Spleen (tissue), 11 donors: ENCODE results near the gene ITIH6. TPM values are rescaled to one million over a fixed set of nuclear protein-coding genes. Genes with fewer than 3 reads are reported as not detected.

Experiments
- DNase-seq: peaks from one replicate; pipeline ENCODE4 v3.0.0-alpha.2; 2020
- H3K27ac ChIP-seq, 8 donors: fragments of 200-600 bp; sonication (generic) in 7 of 8; 1 replicate in 4 of 8; 2 replicates in 4 of 8; pipeline versions ENCODE4 v1.5.0 to v1.8.0; 2016 to 2021; ENCODE audit warnings: inconsistent platforms in 4 of 8, mild to moderate bottlenecking in 4 of 8, moderate library complexity in 1 of 8
- H3K27me3 ChIP-seq, 7 donors: fragments of 200-600 bp; sonication (generic) in 6 of 7; replicated peaks in 1 of 7; 1 replicate in 4 of 7; 2 replicates in 3 of 7; pipeline versions ENCODE4 v1.5.0 to v1.8.0; 2016 to 2021; ENCODE audit warnings: inconsistent platforms in 3 of 7, mild to moderate bottlenecking in 1 of 7
- H3K36me3 ChIP-seq, 6 donors: fragments of 200-600 bp; sonication (generic) in 5 of 6; 1 replicate in 4 of 6; 2 replicates in 2 of 6; pipeline versions ENCODE4 v1.5.0 to v1.8.0; 2016 to 2021; ENCODE audit warnings: inconsistent platforms in 2 of 6
- H3K4me1 ChIP-seq, 6 donors: fragments of 200-600 bp; sonication (generic) in 5 of 6; 1 replicate in 3 of 6; 2 replicates in 3 of 6; pipeline versions ENCODE4 v1.5.0 to v1.8.0; 2016 to 2021; ENCODE audit warnings: inconsistent platforms in 3 of 6
- H3K4me3 ChIP-seq, 8 donors: fragments of 200-600 bp; sonication (generic) in 7 of 8; 1 replicate in 4 of 8; 2 replicates in 4 of 8; pipeline versions ENCODE4 v1.5.0 to v1.8.0; 2016 to 2021; ENCODE audit warnings: inconsistent platforms in 4 of 8, mild to moderate bottlenecking in 4 of 8, moderate library complexity in 2 of 8
- H3K9me3 ChIP-seq, 8 donors: fragments of 200-600 bp; sonication (generic) in 7 of 8; 1 replicate in 4 of 8; 2 replicates in 4 of 8; pipeline versions ENCODE4 v1.5.0 to v1.8.0; 2016 to 2021; ENCODE audit warnings: inconsistent platforms in 4 of 8
- POLR2A ChIP-seq, 3 donors: fragments of 450-650 bp; IDR thresholded peaks; one replicate each; pipeline ENCODE4 v1.5.1; 2017; ENCODE audit warnings: antibody characterized with exemption in 3 of 3, mild to moderate bottlenecking in 1 of 3
- POLR2AphosphoS5 ChIP-seq, 3 donors: sonication (generic); formaldehyde crosslinking; IDR thresholded peaks; one replicate each; pipeline ENCODE4 v1.5.1; 2017; ENCODE audit warnings: antibody characterized with exemption in 3 of 3
- WGBS, 5 donors: extraction: QIAGEN DNeasy Blood & Tissue Kit in 3 of 5; methylation state at CpG; one replicate each; pipeline versions ENCODE4 v1.1.5 to v1.1.7; 2013 to 2018; 5-methylcytosine and 5-hydroxymethylcytosine counted together
- intact Hi-C: fragments of 100-400 bp; cut with DNase I; formaldehyde crosslinking; loops from one replicate; pipeline ENCODE4 v1.15.0; 2023; ENCODE audit warnings: low total_unique reads
- polyA plus RNA-seq, 3 donors: library from polyadenylated mRNA; stranded (reverse); fragments of 200-250 nt; gene quantifications; one replicate each; pipeline ENCODE4 v1.2.1, GENCODE V29; 2013
- total RNA-seq, 7 donors: library from RNA; depleted of rRNA in 3 of 7; stranded (reverse); fragments of >200 nt in 3 of 7; fragmentation: NEBNext Ultra II Directional in 4 of 7; extraction: Animal tissue kit (Norgen Biotek cat#: 25700) in 4 of 7; gene quantifications; one replicate each; pipeline versions ENCODE4 v1.1.0 to v1.2.1, GENCODE V29; 2016 to 2021
- TF ChIP-seq, protein P1 (sequence below), 11 experiments: fragments of 200-600 bp in 7 of 11; fragments of 450-650 bp in 4 of 11; sonication (generic) in 4 of 11; IDR thresholded peaks in 8 of 11; conservative IDR thresholded peaks in 3 of 11; 1 replicate in 7 of 11; 2 replicates in 4 of 11; pipeline versions ENCODE4 v1.4.0 to v1.8.0; 2016 to 2021; ENCODE audit warnings: antibody characterized with exemption in 11 of 11, inconsistent platforms in 4 of 11, mild to moderate bottlenecking in 1 of 11
- donor health status: healthy with polysubstance abuse.
- donor health status: DM: no; HTN: no; CAD: no; lungs with moderate emphysema.
- donor health status: DM: no; HTN: no; CAD: no.
- donor health status: Bipolar disorder and iron deficiency.
- donor health status: healthy.
- donor health status: DM: no; HTN: no; CAD: no.
- donor health status: DM: yes; HTN: yes; CAD: no.

Gene ITIH6
- total and polyA plus RNA-seq, 10 donors = not detected

DNA sequence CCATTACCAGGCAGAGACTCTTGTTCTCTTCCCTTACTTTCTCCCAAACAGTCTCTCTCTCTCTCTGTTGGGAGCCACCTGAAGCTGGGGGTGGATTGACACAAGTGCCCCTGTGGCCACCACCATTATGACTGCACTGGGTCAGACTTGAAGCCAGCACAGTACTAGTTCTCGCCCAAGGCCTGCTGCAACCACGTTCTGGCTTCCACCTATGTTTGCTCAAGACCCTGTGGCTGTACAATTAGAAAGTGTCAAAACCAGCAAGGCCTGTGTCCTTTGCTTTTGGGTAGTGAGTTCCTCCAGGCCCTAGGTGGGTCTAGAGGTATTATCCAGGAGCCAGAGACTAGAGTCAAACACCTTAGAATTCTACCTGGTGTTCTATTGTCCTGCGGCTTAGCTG is 40.5 kb upstream of the ITIH6 start:
- H3K9me3 ChIP-seq = no peaks in the 10 kb centered on the region
- H3K27ac ChIP-seq = no peak overlapping the region
- no peak overlapping the region for H3K4me3 ChIP-seq
- no peaks in the 10 kb centered on the region for H3K36me3 ChIP-seq
- intact Hi-C loops = no loop called here
- no peaks in the 10 kb centered on the region for H3K4me1 ChIP-seq
- H3K27me3 ChIP-seq = peaks cover 0 to 34% (median 0%) of the 10 kb centered on the region in 7 donors
- WGBS, 5 donors = 54 to 97% (median 88%) methylated on average over 2 to 3 of the region's 3 CpGs
- no peak for TF ChIP-seq POLR2A (IDR thresholded peaks at IDR 0.05)
- TF ChIP-seq, protein P1, sequence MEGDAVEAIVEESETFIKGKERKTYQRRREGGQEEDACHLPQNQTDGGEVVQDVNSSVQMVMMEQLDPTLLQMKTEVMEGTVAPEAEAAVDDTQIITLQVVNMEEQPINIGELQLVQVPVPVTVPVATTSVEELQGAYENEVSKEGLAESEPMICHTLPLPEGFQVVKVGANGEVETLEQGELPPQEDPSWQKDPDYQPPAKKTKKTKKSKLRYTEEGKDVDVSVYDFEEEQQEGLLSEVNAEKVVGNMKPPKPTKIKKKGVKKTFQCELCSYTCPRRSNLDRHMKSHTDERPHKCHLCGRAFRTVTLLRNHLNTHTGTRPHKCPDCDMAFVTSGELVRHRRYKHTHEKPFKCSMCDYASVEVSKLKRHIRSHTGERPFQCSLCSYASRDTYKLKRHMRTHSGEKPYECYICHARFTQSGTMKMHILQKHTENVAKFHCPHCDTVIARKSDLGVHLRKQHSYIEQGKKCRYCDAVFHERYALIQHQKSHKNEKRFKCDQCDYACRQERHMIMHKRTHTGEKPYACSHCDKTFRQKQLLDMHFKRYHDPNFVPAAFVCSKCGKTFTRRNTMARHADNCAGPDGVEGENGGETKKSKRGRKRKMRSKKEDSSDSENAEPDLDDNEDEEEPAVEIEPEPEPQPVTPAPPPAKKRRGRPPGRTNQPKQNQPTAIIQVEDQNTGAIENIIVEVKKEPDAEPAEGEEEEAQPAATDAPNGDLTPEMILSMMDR (IDR thresholded peaks at IDR 0.05 in 8 of 11, conservative IDR thresholded peaks at IDR 0.05 in 3 of 11) = no peak
- no peak for TF ChIP-seq POLR2AphosphoS5 (IDR thresholded peaks at IDR 0.05)
- no peak for DNase-seq

DNA sequence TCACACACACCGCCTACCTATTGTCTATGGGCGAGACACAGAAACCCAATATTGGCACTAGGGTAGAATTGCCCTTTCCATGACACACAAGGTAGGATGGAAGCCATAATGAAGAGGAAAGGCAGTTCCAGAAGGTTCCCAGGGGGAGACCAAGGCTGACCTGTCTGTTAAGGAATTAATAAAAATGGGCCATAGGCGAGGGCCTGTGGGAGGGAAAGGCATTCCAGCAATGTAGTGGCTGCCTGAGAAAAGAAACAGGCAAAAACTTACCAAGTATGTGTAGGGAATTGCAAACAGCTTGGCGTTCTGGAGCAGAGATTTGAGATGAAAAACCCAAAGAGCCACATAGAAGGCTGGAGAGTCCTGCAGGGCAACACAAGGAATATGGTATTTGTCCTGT is 28.5 kb upstream of the ITIH6 start:
- 66 to 88% (median 77%) methylated on average over 2 to 4 of the region's 4 CpGs for WGBS, 5 donors
- H3K9me3 ChIP-seq = no peaks in the 10 kb centered on the region
- H3K4me3 ChIP-seq = no peak overlapping the region
- intact Hi-C loops = no loop called here
- H3K36me3 ChIP-seq = no peaks in the 10 kb centered on the region
- TF ChIP-seq POLR2AphosphoS5 (IDR thresholded peaks at IDR 0.05) (no peak), POLR2A (IDR thresholded peaks at IDR 0.05) (no peak)
- TF ChIP-seq, protein P1 (IDR thresholded peaks at IDR 0.05 in 8 of 11, conservative IDR thresholded peaks at IDR 0.05 in 3 of 11) = no peak
- no peak overlapping the region for H3K27ac ChIP-seq
- no peaks in the 10 kb centered on the region for H3K27me3 ChIP-seq
- no peak for DNase-seq
- H3K4me1 ChIP-seq = no peaks in the 10 kb centered on the region

DNA sequence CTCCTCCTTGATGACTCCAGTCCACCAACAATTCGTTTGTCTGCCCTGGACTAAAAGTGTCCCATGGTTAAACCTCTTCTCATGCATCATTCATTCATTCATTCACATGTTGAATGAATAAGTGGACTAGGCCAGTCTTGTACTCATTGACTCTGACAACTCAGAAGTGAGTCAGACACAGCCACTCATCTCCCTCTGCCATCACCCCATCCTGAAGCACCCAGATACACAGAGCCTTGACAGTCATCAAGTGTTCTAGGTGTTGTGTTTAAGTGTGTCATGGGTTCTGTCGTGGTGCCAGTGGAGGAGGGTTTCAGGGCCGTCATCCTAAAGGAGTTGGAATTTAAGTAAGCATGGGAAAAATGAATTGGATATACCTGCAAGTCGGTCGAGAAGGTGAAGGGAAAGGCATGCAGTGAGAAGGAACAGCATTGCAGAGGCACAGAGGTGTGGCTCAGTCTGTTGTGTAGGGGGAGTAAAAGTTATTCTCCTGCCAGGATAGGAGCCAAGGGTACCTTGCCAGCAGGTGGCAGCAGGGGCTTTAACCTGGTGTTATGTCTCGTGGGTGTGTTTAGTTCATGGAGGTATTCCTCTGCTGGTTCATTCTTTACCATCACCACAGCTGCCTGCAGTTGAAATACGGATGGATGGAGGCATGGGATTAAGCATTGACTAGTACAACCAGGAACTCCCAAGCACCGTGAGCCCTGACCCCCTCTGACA is 27.8 kb upstream of the ITIH6 start:
- H3K4me1 ChIP-seq = no peaks in the 10 kb centered on the region
- intact Hi-C loops = no loop called here
- no peaks in the 10 kb centered on the region for H3K36me3 ChIP-seq
- no peak overlapping the region for H3K27ac ChIP-seq
- H3K4me3 ChIP-seq = no peak overlapping the region
- no peak for DNase-seq
- no peak for TF ChIP-seq POLR2AphosphoS5 (IDR thresholded peaks at IDR 0.05)
- no peak for TF ChIP-seq POLR2A (IDR thresholded peaks at IDR 0.05)
- TF ChIP-seq, protein P1 (IDR thresholded peaks at IDR 0.05 in 8 of 11, conservative IDR thresholded peaks at IDR 0.05 in 3 of 11) = peak in 2 of 11 experiments; percentile 17 to 25
- no peaks in the 10 kb centered on the region for H3K27me3 ChIP-seq
- 64 to 83% (median 69%) methylated on average over 8 of the region's 8 CpGs for WGBS, 5 donors
- no peaks in the 10 kb centered on the region for H3K9me3 ChIP-seq

DNA sequence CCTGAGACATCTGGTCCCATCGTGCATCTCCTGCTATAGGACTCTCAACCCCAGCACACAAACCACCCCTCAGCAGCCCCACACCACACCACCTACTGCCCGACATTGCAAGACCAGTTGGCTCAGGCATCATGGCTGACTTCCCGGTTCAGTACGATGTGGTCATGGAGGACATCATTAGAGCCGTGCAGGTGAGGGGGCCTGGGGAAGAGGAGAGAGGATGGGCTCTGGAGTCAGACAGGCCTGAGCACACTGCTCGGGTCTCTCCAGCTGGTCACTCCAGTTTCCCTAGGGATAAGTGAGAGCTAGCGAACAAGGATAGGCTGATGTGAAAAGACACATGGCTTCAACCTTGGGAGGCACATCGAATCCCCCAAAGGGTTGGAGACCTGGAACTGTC is 26.7 kb upstream of the ITIH6 start:
- 85 to 96% (median 93%) methylated on average over 7 to 8 of the region's 8 CpGs for WGBS, 5 donors
- Histone ChIP-seq H3K4me1 (no peaks in the 10 kb centered on the region), H3K27ac (no peak overlapping the region), H3K36me3 (no peaks in the 10 kb centered on the region), H3K9me3 (no peaks in the 10 kb centered on the region), H3K27me3 (no peaks in the 10 kb centered on the region), H3K4me3 (no peak overlapping the region)
- no peak for DNase-seq
- intact Hi-C loops = no loop called here
- TF ChIP-seq, protein P1 (IDR thresholded peaks at IDR 0.05 in 8 of 11, conservative IDR thresholded peaks at IDR 0.05 in 3 of 11) = no peak
- no peak for TF ChIP-seq POLR2AphosphoS5 (IDR thresholded peaks at IDR 0.05)
